HG03442 (cell line): Measurements from ENCODE around the gene WDR20.
"Not testable (repeated sequence)": the region's sequence is repeated elsewhere in the genome, so short reads cannot be mapped to it uniquely, and the experiment has no call there.

Source experiments
- ATAC-seq: cut with Tn5 transposase; IDR thresholded peaks from one replicate; pipeline ENCODE4 v1.9.1; 2021; ENCODE audit warnings: mild to moderate bottlenecking, moderate library complexity; ENCODE audit not compliant: unreplicated experiment

WDR20 gene

GRCh38 chr14:102233081-102233480 lies 93.4 kb downstream of the WDR20 start:
- ATAC-seq, result no peak

GRCh38 chr14:102234331-102235264 lies 94.9 kb downstream of the WDR20 start:
- ATAC-seq, result no peak

- ATAC-seq, result peak; percentile 50
Measured at GRCh38 chr14:102235275-102235897, 95.7 kb downstream of the WDR20 start.

GRCh38 chr14:102236026-102236425 lies 96.3 kb downstream of the WDR20 start:
- ATAC-seq, result no peak

- no peak for ATAC-seq
Measured at GRCh38 chr14:102238131-102238530, 98.4 kb downstream of the WDR20 start.

GRCh38 chr14:102238766-102239165 lies 99.1 kb downstream of the WDR20 start:
- ATAC-seq, result no peak

- no peak for ATAC-seq
Measured at GRCh38 chr14:102239231-102239630, 99.5 kb downstream of the WDR20 start.

GRCh38 chr14:102240481-102240880 lies 100.8 kb downstream of the WDR20 start:
- ATAC-seq, result not testable (repeated sequence)

- no peak for ATAC-seq
Measured at GRCh38 chr14:102241147-102241546, 101.5 kb downstream of the WDR20 start.

GRCh38 chr14:102243795-102244194 lies 104.1 kb downstream of the WDR20 start:
- ATAC-seq, result not testable (repeated sequence)

GRCh38 chr14:102246071-102246470 lies 106.4 kb downstream of the WDR20 start:
- no peak for ATAC-seq

- no peak for ATAC-seq
Measured at GRCh38 chr14:102248121-102248520, 108.4 kb downstream of the WDR20 start.

- ATAC-seq, result no peak
Measured at GRCh38 chr14:102249041-102249440, 109.3 kb downstream of the WDR20 start.

GRCh38 chr14:102249981-102250380 lies 110.3 kb downstream of the WDR20 start:
- ATAC-seq, result no peak

GRCh38 chr14:102250636-102251035 lies 110.9 kb downstream of the WDR20 start:
- ATAC-seq, result no peak

- no peak for ATAC-seq
Measured at GRCh38 chr14:102251161-102251560, 111.5 kb downstream of the WDR20 start.

GRCh38 chr14:102252834-102253801 lies 113.4 kb downstream of the WDR20 start:
- no peak for ATAC-seq

- ATAC-seq, result no peak
Measured at GRCh38 chr14:102255401-102256190, 115.9 kb downstream of the WDR20 start.

- no peak for ATAC-seq
Measured at GRCh38 chr14:102256716-102257115, 117.0 kb downstream of the WDR20 start.

GRCh38 chr14:102258136-102258535 lies 118.4 kb downstream of the WDR20 start:
- ATAC-seq, result no peak
